Measurements from ENCODE around the gene RNU7-1. TPM values are rescaled to one million over a fixed set of nuclear protein-coding genes. Genes with fewer than 3 reads are reported as not detected.
A peak's percentile ranks its signal among the peaks of the same experiment; 100 is the strongest.

RNU7-1 gene
- total RNA-seq, 1 donor from 2014 or later, result not detected

- H3K27ac Mint-ChIP-seq, result no peak overlapping the region
- H3K4me3 Mint-ChIP-seq, result no peak overlapping the region
- H3K9me3 Mint-ChIP-seq, result no peaks in the 10 kb centered on the region
- no peak for TF ChIP-seq CTCF (IDR thresholded peaks at IDR 0.05; ENCODE audit: unreplicated experiment)
- no peaks in the 10 kb centered on the region for H3K36me3 Mint-ChIP-seq
- no peaks in the 10 kb centered on the region for H3K4me1 Mint-ChIP-seq
- H3K27me3 Mint-ChIP-seq (ENCODE audit: low read depth), result no peaks in the 10 kb centered on the region
- no peak for DNase-seq (ENCODE audit: low spot score in 2 of 2, unreplicated experiment in 2 of 2)
Observed at GRCh38 chr12:6952121-6952862, 8.7 kb downstream of the RNU7-1 start.

- no peaks in the 10 kb centered on the region for H3K4me1 Mint-ChIP-seq
Observed at GRCh38 chr12:6952863-6953441, 9.3 kb downstream of the RNU7-1 start.

GRCh38 chr12:6953442-6954315 is 10.1 kb downstream of the RNU7-1 start:
- no peak for TF ChIP-seq CTCF (IDR thresholded peaks at IDR 0.05; ENCODE audit: unreplicated experiment)
- Mint-ChIP-seq H3K4me1 (no peaks in the 10 kb centered on the region), H3K36me3 (no peaks in the 10 kb centered on the region), H3K27ac (peak overlapping the region; percentile 62), H3K4me3 (no peak overlapping the region), H3K9me3 (no peaks in the 10 kb centered on the region), H3K27me3 (ENCODE audit: low read depth) (no peaks in the 10 kb centered on the region)
- no peak for DNase-seq (ENCODE audit: low spot score in 2 of 2, unreplicated experiment in 2 of 2)

More at GRCh38 chr12:6952863-6953441, 9.3 kb downstream of the RNU7-1 start:
- TF ChIP-seq CTCF (IDR thresholded peaks at IDR 0.05; ENCODE audit: unreplicated experiment), result no peak
- no peak overlapping the region for H3K4me3 Mint-ChIP-seq
- no peak for DNase-seq (ENCODE audit: low spot score in 2 of 2, unreplicated experiment in 2 of 2)
- H3K9me3 Mint-ChIP-seq, result no peaks in the 10 kb centered on the region
- H3K27ac Mint-ChIP-seq, result no peak overlapping the region
- H3K36me3 Mint-ChIP-seq, result no peaks in the 10 kb centered on the region
- no peaks in the 10 kb centered on the region for H3K27me3 Mint-ChIP-seq (ENCODE audit: low read depth)

- no peaks in the 10 kb centered on the region for H3K27me3 Mint-ChIP-seq (ENCODE audit: low read depth)
- peak overlapping the region; percentile 62 for H3K27ac Mint-ChIP-seq
- no peak for TF ChIP-seq CTCF (IDR thresholded peaks at IDR 0.05; ENCODE audit: unreplicated experiment)
- no peaks in the 10 kb centered on the region for H3K4me1 Mint-ChIP-seq
- H3K36me3 Mint-ChIP-seq, result no peaks in the 10 kb centered on the region
- H3K9me3 Mint-ChIP-seq, result no peaks in the 10 kb centered on the region
- H3K4me3 Mint-ChIP-seq, result no peak overlapping the region
- DNase-seq (ENCODE audit: low spot score in 2 of 2, unreplicated experiment in 2 of 2), result no peak
Observed at GRCh38 chr12:6954316-6955107, 10.9 kb downstream of the RNU7-1 start.
